B cell (primary cell): ENCODE data around the gene TBR1. TPM values are rescaled to one million over a fixed set of nuclear protein-coding genes. Genes with fewer than 3 reads are reported as not detected.
A peak's percentile ranks its signal among the peaks of the same experiment; 100 is the strongest.

Source experiments
- ATAC-seq: fragments of 200-7000 bp; cut with Tn5 transposase; one replicate; pipeline ENCODE4 v1.10.0; 2021; ENCODE audit warnings: low read depth, mild to moderate bottlenecking, moderate number of reproducible peaks, moderate library complexity
- CTCF ChIA-PET: fragments of 350-600 bp; sonication (Branson Sonifier 250); formaldehyde crosslinking; loops from one replicate; lab custom pipeline; 2021; ENCODE audit warnings: antibody characterized with exemption, inconsistent platforms; lab: Charles Lee
- POLR2A ChIA-PET: fragments of 350-600 bp; sonication (Branson Sonifier 250); formaldehyde crosslinking; loops from one replicate; lab custom pipeline; 2021; ENCODE audit warnings: antibody characterized with exemption; lab: Charles Lee
- DNase-seq: peaks from one replicate; pipeline ENCODE4 v3.0.0; 2013
- H2AFZ ChIP-seq: 2 replicates; pipeline ENCODE4 v1.6.1; 2012; ENCODE audit warnings: mild to moderate bottlenecking, low read depth, low read length; ENCODE audit not compliant: insufficient read depth, poor library complexity, severe bottlenecking
- H3K27ac ChIP-seq, 2 donors: 1 replicate in 1 of 2; 2 replicates in 1 of 2; pipeline ENCODE4 v1.5.1; 2012 to 2013; ENCODE audit warnings: low read length in 2 of 2, mild to moderate bottlenecking in 2 of 2, moderate library complexity in 1 of 2
- H3K27me3 ChIP-seq, 4 experiments: fragments of 200-600 bp in 1 of 4; sonication (generic) in 1 of 4; replicated peaks in 1 of 4; 1 replicate in 2 of 4; 2 replicates in 2 of 4; pipeline versions ENCODE4 v1.6.1 to v1.7.0; 2013 to 2016; ENCODE audit warnings: low read length in 3 of 4, mild to moderate bottlenecking in 2 of 4, mixed read lengths in 1 of 4, moderate library complexity in 1 of 4; ENCODE audit not compliant: insufficient read depth in 4 of 4, control insufficient read depth in 3 of 4; ENCODE audit errors: control extremely low read depth in 1 of 4
- H3K36me3 ChIP-seq, 2 experiments: replicated peaks in 1 of 2; 1 replicate in 1 of 2; 2 replicates in 1 of 2; pipeline versions ENCODE4 v1.6.1 to v1.7.1; 2013; ENCODE audit warnings: low read length in 1 of 2; ENCODE audit not compliant: insufficient read depth in 2 of 2, control insufficient read depth in 1 of 2; ENCODE audit errors: control extremely low read depth in 1 of 2, extremely low read depth in 1 of 2
- H3K4me1 ChIP-seq, 2 donors: fragments of 200-600 bp in 1 of 2; sonication (generic) in 1 of 2; 1 replicate in 1 of 2; 2 replicates in 1 of 2; pipeline versions ENCODE4 v1.5.1 to v1.6.1; 2013 to 2017; ENCODE audit warnings: low read length in 2 of 2; ENCODE audit not compliant: control insufficient read depth in 2 of 2, insufficient read depth in 2 of 2
- H3K4me2 ChIP-seq: replicated peaks from 2 replicates; pipeline ENCODE3; 2012; ENCODE audit warnings: mild to moderate bottlenecking, low read depth, low read length; ENCODE audit not compliant: poor library complexity, severe bottlenecking
- H3K4me3 ChIP-seq, 5 experiments: fragments of 200-600 bp in 1 of 5; sonication (generic) in 1 of 5; 1 replicate in 3 of 5; 2 replicates in 2 of 5; pipeline versions ENCODE4 v1.5.1 to v1.7.0; 2011 to 2016; ENCODE audit warnings: low read length in 4 of 5, mild to moderate bottlenecking in 4 of 5, low read depth in 2 of 5, control low read depth in 1 of 5, moderate library complexity in 1 of 5; ENCODE audit not compliant: insufficient read depth in 1 of 5; ENCODE audit errors: control extremely low read depth in 1 of 5, extremely low read depth in 1 of 5
- H3K79me2 ChIP-seq: fragments of 200-600 bp; sonication (generic); one replicate; pipeline ENCODE4 v1.6.0; 2016; ENCODE audit warnings: low read length; ENCODE audit not compliant: control insufficient read depth, insufficient read depth
- H3K9ac ChIP-seq: fragments of 200-600 bp; sonication (generic); 2 replicates; pipeline ENCODE4 v1.6.1; 2017; ENCODE audit warnings: mild to moderate bottlenecking, low read length, moderate library complexity
- H3K9me3 ChIP-seq, 3 donors: one replicate each; pipeline versions ENCODE4 v1.6.1 to v1.7.1; 2013; ENCODE audit warnings: low read length in 2 of 3; ENCODE audit not compliant: control insufficient read depth in 2 of 3, insufficient read depth in 1 of 3; ENCODE audit errors: control extremely low read depth in 1 of 3
- H4K20me1 ChIP-seq: 2 replicates; pipeline ENCODE4 v1.6.0; 2012; ENCODE audit warnings: mild to moderate bottlenecking, low read length; ENCODE audit not compliant: insufficient read depth, control insufficient read depth, poor library complexity, severe bottlenecking
- H3K27ac Mint-ChIP-seq: one replicate; pipeline ENCODE4 v1.8.0; 2021; ENCODE audit warnings: mixed read lengths
- H3K27me3 Mint-ChIP-seq: one replicate; pipeline ENCODE4 v1.8.0; 2021; ENCODE audit warnings: mixed read lengths
- H3K4me1 Mint-ChIP-seq: one replicate; pipeline ENCODE4 v1.8.0; 2021; ENCODE audit warnings: mixed read lengths
- H3K4me3 Mint-ChIP-seq: one replicate; pipeline ENCODE4 v1.8.0; 2021; ENCODE audit warnings: mixed read lengths
- H3K9me3 Mint-ChIP-seq: one replicate; pipeline ENCODE4 v1.8.0; 2022; ENCODE audit warnings: mixed read lengths; ENCODE audit not compliant: insufficient read depth
- CTCF ChIP-seq: fragments of 200-600 bp; IDR thresholded peaks from one replicate; pipeline ENCODE4 v1.8.0; 2022; ENCODE audit warnings: antibody characterized with exemption, mild to moderate bottlenecking
- EZH2 ChIP-seq: IDR thresholded peaks from 2 replicates; pipeline ENCODE4 v1.6.1; 2012; ENCODE audit warnings: borderline replicate concordance, low read depth, mild to moderate bottlenecking, moderate library complexity, low read length; ENCODE audit not compliant: insufficient read depth, poor library complexity, severe bottlenecking
- WGBS: methylation state at CpG from one replicate; pipeline ENCODE4 v1.1.5; 2013; ENCODE audit warnings: missing lambda C conversion rate; ENCODE audit not compliant: insufficient coverage; 5-methylcytosine and 5-hydroxymethylcytosine counted together
- intact Hi-C: fragments of 100-400 bp; cut with micrococcal nuclease; formaldehyde crosslinking; loops from one replicate; pipeline ENCODE4 v1.10.0; 2022
- polyA plus RNA-seq: library from polyadenylated mRNA; depleted of rRNA; stranded (reverse); fragments of >200 nt; gene quantifications from 2 replicates; pipeline ENCODE4 v1.2.3, GENCODE V29; 2012
- total RNA-seq, 2 donors: library from RNA; stranded (reverse); fragments of 120-200 nt in 1 of 2; gene quantifications; 1 replicate in 1 of 2; 2 replicates in 1 of 2; pipeline versions ENCODE4 v1.2.3 to v1.2.4, GENCODE V29; 2013 to 2022

The TBR1 gene
- total and polyA plus RNA-seq, 2 donors (not counting 1 experiment from before 2014, with no cell fraction given) = not detected

- 27% methylated on average over 63 of the region's 64 CpGs for WGBS
- peak overlapping the region; percentile 23 for H2AFZ ChIP-seq
- H3K79me2 ChIP-seq = no peaks in the 10 kb centered on the region
- H3K4me3 Mint-ChIP-seq = peak overlapping the region; percentile 73
- peak; percentile 38 for DNase-seq
- H3K27me3 ChIP-seq = peaks cover 2 to 72% (median 48%) of the 10 kb centered on the region in 4 experiments
- POLR2A ChIA-PET = no interaction called here
- CTCF ChIA-PET = no interaction called here
- H4K20me1 ChIP-seq = no peaks in the 10 kb centered on the region
- H3K9me3 Mint-ChIP-seq = peaks cover 2% of the 10 kb centered on the region
- TF ChIP-seq EZH2 (no peak), CTCF (no peak)
- peaks cover 20 to 45% of the 10 kb centered on the region in 2 donors for H3K4me1 ChIP-seq
- H3K9ac ChIP-seq = peak overlapping the region; percentile 14
- peak overlapping the region; percentile 54 for H3K4me2 ChIP-seq
- H3K36me3 ChIP-seq = no peaks in the 10 kb centered on the region
- ATAC-seq = no peak
- peaks cover 1 to 35% (median 10%) of the 10 kb centered on the region in 3 donors for H3K9me3 ChIP-seq
- peaks cover 68% of the 10 kb centered on the region for H3K27me3 Mint-ChIP-seq
- H3K27ac ChIP-seq = no peak overlapping the region
- H3K4me1 Mint-ChIP-seq = peaks cover 21% of the 10 kb centered on the region
- no peak overlapping the region for H3K27ac Mint-ChIP-seq
- intact Hi-C loops = no loop called here
- H3K4me3 ChIP-seq = peak overlapping the region in 2 of 5 experiments; percentile 8 to 36
Measured at GRCh38 chr2:161427664-161428587, 11.8 kb downstream of the TBR1 start.

- Histone ChIP-seq H3K4me2 (no peak overlapping the region), H3K4me3 (no peak overlapping the region), H3K27ac (no peak overlapping the region), H4K20me1 (no peaks in the 10 kb centered on the region), H3K9ac (no peak overlapping the region), H3K4me1 (peaks cover 13 to 22% of the 10 kb centered on the region in 2 donors), H3K27me3 (peaks cover 2 to 54% (median 33%) of the 10 kb centered on the region in 4 experiments), H3K9me3 (peaks cover 1 to 21% (median 6%) of the 10 kb centered on the region in 3 donors), H2AFZ (no peak overlapping the region), H3K79me2 (no peaks in the 10 kb centered on the region), H3K36me3 (no peaks in the 10 kb centered on the region)
- H3K4me3 Mint-ChIP-seq = no peak overlapping the region
- DNase-seq = no peak
- ChIA-PET POLR2A (no interaction called here), CTCF (no interaction called here)
- WGBS = 83% methylated on average over 1 of the region's 2 CpGs
- peaks cover 7% of the 10 kb centered on the region for H3K4me1 Mint-ChIP-seq
- H3K27ac Mint-ChIP-seq = no peak overlapping the region
- H3K9me3 Mint-ChIP-seq = no peaks in the 10 kb centered on the region
- intact Hi-C loops = no loop called here
- H3K27me3 Mint-ChIP-seq = peaks cover 62% of the 10 kb centered on the region
- TF ChIP-seq EZH2 (no peak), CTCF (no peak)
- ATAC-seq = no peak
Measured at GRCh38 chr2:161430386-161430785, 14.3 kb downstream of the TBR1 start.
